Left ventricle myocardium inferior (tissue), 1 donor: Measurements from ENCODE around the gene PPP2R2D. TPM values are rescaled to one million over a fixed set of nuclear protein-coding genes. Genes with fewer than 3 reads are reported as not detected.
A peak's percentile ranks its signal among the peaks of the same experiment; 100 is the strongest.
"Not testable (repeated sequence)": the region's sequence is repeated elsewhere in the genome, so short reads cannot be mapped to it uniquely, and the experiment has no call there.

ENCODE experiments used
- DNase-seq: peaks from one replicate; pipeline ENCODE4 v3.0.0-alpha.2; 2020
- H3K27ac ChIP-seq: fragments of 200-600 bp; replicated peaks from 2 replicates; pipeline ENCODE4 v1.8.0; 2021
- H3K27me3 ChIP-seq: fragments of 200-600 bp; 2 replicates; pipeline ENCODE4 v1.8.0; 2021; ENCODE audit warnings: low read depth
- H3K36me3 ChIP-seq: fragments of 200-600 bp; 2 replicates; pipeline ENCODE4 v1.8.0; 2021
- H3K4me1 ChIP-seq: fragments of 200-600 bp; 2 replicates; pipeline ENCODE4 v1.8.0; 2021
- H3K4me3 ChIP-seq: fragments of 200-600 bp; 2 replicates; pipeline ENCODE4 v1.8.0; 2021; ENCODE audit warnings: mild to moderate bottlenecking, moderate library complexity
- H3K9me3 ChIP-seq: fragments of 200-600 bp; replicated peaks from 2 replicates; pipeline ENCODE4 v1.8.0; 2021
- CTCF ChIP-seq: fragments of 200-600 bp; IDR thresholded peaks from 2 replicates; pipeline ENCODE4 v1.8.0; 2021; ENCODE audit warnings: antibody characterized with exemption, mild to moderate bottlenecking, borderline replicate concordance
- intact Hi-C: fragments of 100-400 bp; cut with micrococcal nuclease; formaldehyde crosslinking; loops from one replicate; pipeline ENCODE4 v1.11.0; 2022
- total RNA-seq: library from RNA; stranded (reverse); fragmentation: NEBNext Ultra II Directional; extraction: Animal tissue kit (Norgen Biotek cat#: 25700); gene quantifications from one replicate; pipeline ENCODE4 v1.2.1, GENCODE V29; 2021
- donor health status: DM: no; HTN: yes; CAD: no; lungs with severe emphysema.

The PPP2R2D gene
- total RNA-seq, 1 donor from 2014 or later, result 38.2 TPM

- TF ChIP-seq CTCF, result no peak
- no peak for DNase-seq
- intact Hi-C loops, result no loop called here
- Histone ChIP-seq H3K27ac (no peak overlapping the region), H3K4me3 (no peak overlapping the region), H3K4me1 (peaks cover 8% of the 10 kb centered on the region), H3K27me3 (peaks cover 30% of the 10 kb centered on the region), H3K36me3 (no peaks in the 10 kb centered on the region), H3K9me3 (no peaks in the 10 kb centered on the region)
These were observed 18.7 kb upstream of the PPP2R2D start for GRCh38 chr10:131882151-131882550.

- no peak for TF ChIP-seq CTCF
- Histone ChIP-seq H3K27me3 (peaks cover 30% of the 10 kb centered on the region), H3K4me1 (peaks cover 8% of the 10 kb centered on the region), H3K4me3 (no peak overlapping the region), H3K9me3 (no peaks in the 10 kb centered on the region), H3K27ac (no peak overlapping the region), H3K36me3 (no peaks in the 10 kb centered on the region)
- DNase-seq, result no peak
- intact Hi-C loops, result no loop called here
These were observed 18.0 kb upstream of the PPP2R2D start for GRCh38 chr10:131882590-131883451.

GRCh38 chr10:131883621-131884393, 17.0 kb upstream of the PPP2R2D start:
- DNase-seq, H3K4me1 ChIP-seq, intact Hi-C loops, H3K9me3 ChIP-seq, H3K4me3 ChIP-seq, H3K36me3 ChIP-seq, H3K27ac ChIP-seq: not testable (repeated sequence)
- peaks cover 30% of the 10 kb centered on the region for H3K27me3 ChIP-seq

- peaks cover 8% of the 10 kb centered on the region for H3K4me1 ChIP-seq
These were observed 15.2 kb upstream of the PPP2R2D start for GRCh38 chr10:131885391-131886165.

GRCh38 chr10:131886237-131886636, 14.6 kb upstream of the PPP2R2D start:
- Histone ChIP-seq H3K4me1 (peaks cover 8% of the 10 kb centered on the region), H3K27me3 (peaks cover 43% of the 10 kb centered on the region), H3K27ac (no peak overlapping the region), H3K4me3 (no peak overlapping the region), H3K36me3 (no peaks in the 10 kb centered on the region), H3K9me3 (no peaks in the 10 kb centered on the region)
- no peak for DNase-seq
- TF ChIP-seq CTCF, result no peak
- intact Hi-C loops, result loop anchor here (5.0 kb wide), 1 partner anchor 136 kb away; no protein-coding TSS in a partner anchor

More at GRCh38 chr10:131885391-131886165, 15.2 kb upstream of the PPP2R2D start:
- H3K27me3 ChIP-seq, result peaks cover 36% of the 10 kb centered on the region
- intact Hi-C loops, result loop anchor here (5.0 kb wide), 1 partner anchor 137 kb away; no protein-coding TSS in a partner anchor
- H3K36me3 ChIP-seq, result no peaks in the 10 kb centered on the region
- peak; percentile 74 for DNase-seq
- TF ChIP-seq CTCF, result peak; percentile 96
- no peak overlapping the region for H3K27ac ChIP-seq
- H3K9me3 ChIP-seq, result no peaks in the 10 kb centered on the region
- no peak overlapping the region for H3K4me3 ChIP-seq
